CD4-positive, alpha-beta memory T cell (primary cell): ENCODE measurements around the gene CDC42EP5. TPM values are rescaled to one million over a fixed set of nuclear protein-coding genes. Genes with fewer than 3 reads are reported as not detected.

Experiments
- CTCF ChIA-PET: fragments of 350-600 bp; sonication (Branson Sonifier 250); formaldehyde crosslinking; loops from one replicate; lab custom pipeline; 2021; ENCODE audit warnings: inconsistent platforms; ENCODE audit not compliant: partially characterized antibody; lab: Charles Lee
- POLR2A ChIA-PET: fragments of 350-600 bp; sonication (Branson Sonifier 250); formaldehyde crosslinking; loops from one replicate; lab custom pipeline; 2021; ENCODE audit not compliant: partially characterized antibody; lab: Charles Lee
- DNase-seq, 5 donors: peaks; one replicate each; pipeline versions ENCODE4 v3.0.0 to v3.0.0-alpha.2; 2020 to 2022; ENCODE audit warnings: mixed read lengths in 1 of 5
- H3K27ac ChIP-seq: one replicate; pipeline ENCODE4 v1.7.0; 2013; ENCODE audit warnings: low read depth, low read length
- H3K27me3 ChIP-seq: 2 replicates; pipeline ENCODE4 v1.7.0; 2013; ENCODE audit warnings: mild to moderate bottlenecking, low read length, moderate library complexity; ENCODE audit not compliant: insufficient read depth
- H3K36me3 ChIP-seq: 2 replicates; pipeline ENCODE4 v1.7.0; 2013; ENCODE audit warnings: mild to moderate bottlenecking, low read length, moderate library complexity; ENCODE audit not compliant: insufficient read depth
- H3K4me1 ChIP-seq: 2 replicates; pipeline ENCODE4 v1.7.0; 2013; ENCODE audit warnings: mild to moderate bottlenecking, low read length, moderate library complexity; ENCODE audit not compliant: insufficient read depth
- H3K4me3 ChIP-seq, 2 donors: one replicate each; pipeline ENCODE4 v1.7.0; 2013; ENCODE audit warnings: low read length in 2 of 2, mild to moderate bottlenecking in 1 of 2
- H3K9me3 ChIP-seq, 2 donors: one replicate each; pipeline ENCODE4 v1.7.0; 2013; ENCODE audit warnings: low read length in 2 of 2, control low read depth in 1 of 2; ENCODE audit not compliant: control insufficient read depth in 1 of 2
- H3K27ac Mint-ChIP-seq, 7 donors: one replicate each; pipeline ENCODE4 v1.8.0; 2020 to 2021; ENCODE audit warnings: mixed read lengths in 7 of 7, mild to moderate bottlenecking in 6 of 7, inconsistent platforms in 3 of 7, moderate library complexity in 3 of 7
- H3K27me3 Mint-ChIP-seq, 2 donors: one replicate each; pipeline ENCODE4 v1.8.0; 2020 to 2021; ENCODE audit warnings: mixed read lengths in 2 of 2
- H3K36me3 Mint-ChIP-seq, 2 donors: one replicate each; pipeline ENCODE4 v1.8.0; 2020 to 2021; ENCODE audit warnings: mixed read lengths in 2 of 2, inconsistent platforms in 1 of 2, mild to moderate bottlenecking in 1 of 2
- H3K4me1 Mint-ChIP-seq, 4 donors: one replicate each; pipeline ENCODE4 v1.8.0; 2020 to 2021; ENCODE audit warnings: mixed read lengths in 4 of 4, mild to moderate bottlenecking in 1 of 4
- H3K4me3 Mint-ChIP-seq, 8 donors: one replicate each; pipeline ENCODE4 v1.8.0; 2020 to 2021; ENCODE audit warnings: mixed read lengths in 8 of 8, mild to moderate bottlenecking in 7 of 8, moderate library complexity in 6 of 8, inconsistent platforms in 3 of 8
- H3K9me3 Mint-ChIP-seq, 8 donors: one replicate each; pipeline ENCODE4 v1.8.0; 2020 to 2021; ENCODE audit warnings: mixed read lengths in 8 of 8, mild to moderate bottlenecking in 5 of 8, inconsistent platforms in 3 of 8, moderate library complexity in 1 of 8
- intact Hi-C: fragments of 100-400 bp; cut with micrococcal nuclease; formaldehyde crosslinking; loops from one replicate; pipeline ENCODE4 v1.15.1; 2023
- polyA plus RNA-seq, 2 donors: library from polyadenylated mRNA; unstranded; fragments of 300-500 nt; fragmentation: Illumina TruSeq; gene quantifications; one replicate each; pipeline ENCODE4 v1.2.3, GENCODE V29; 2021
- total RNA-seq, 2 experiments: library from RNA; stranded (reverse); gene quantifications; one replicate each; pipeline ENCODE4 v1.2.3, GENCODE V29; 2021

Gene CDC42EP5
- total and polyA plus RNA-seq, 4 experiments from 2014 or later = not detected

DNA sequence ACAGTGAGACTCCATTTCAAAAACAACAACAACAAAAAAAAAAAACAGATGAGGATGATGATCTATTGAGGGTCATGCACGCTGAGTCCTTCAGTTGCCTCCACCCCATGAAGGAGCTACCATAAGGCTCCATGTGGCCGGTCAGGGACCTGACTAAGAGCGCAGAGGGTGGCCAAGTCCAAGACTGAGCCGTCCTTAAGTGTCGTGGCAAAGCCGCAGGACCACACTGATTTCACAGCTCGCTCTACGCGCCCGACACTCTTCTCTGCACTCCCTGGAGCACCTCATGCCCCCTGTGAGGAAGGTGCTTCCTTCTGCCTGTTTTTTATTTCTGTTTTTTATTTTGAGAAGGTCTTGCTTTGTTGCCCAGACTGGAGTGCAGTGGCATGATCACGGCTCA lies 45.5 kb downstream of the CDC42EP5 start:
- ChIA-PET POLR2A (no interaction called here), CTCF (no interaction called here)
- Histone ChIP-seq H3K9me3 (no peaks in the 10 kb centered on the region), H3K36me3 (no peaks in the 10 kb centered on the region), H3K4me3 (no peak overlapping the region), H3K27ac (no peak overlapping the region), H3K27me3 (peaks cover 13% of the 10 kb centered on the region), H3K4me1 (peaks cover 13% of the 10 kb centered on the region)
- peaks cover 7 to 32% of the 10 kb centered on the region in 2 donors for H3K27me3 Mint-ChIP-seq
- H3K4me3 Mint-ChIP-seq = no peak overlapping the region
- intact Hi-C loops = no loop called here
- DNase-seq = no peak
- no peaks in the 10 kb centered on the region for H3K9me3 Mint-ChIP-seq
- peaks cover 0 to 7% (median 3%) of the 10 kb centered on the region in 4 donors for H3K4me1 Mint-ChIP-seq
- peak overlapping the region in 1 of 7 donors; percentile 29 for H3K27ac Mint-ChIP-seq
- no peaks in the 10 kb centered on the region for H3K36me3 Mint-ChIP-seq

- no peaks in the 10 kb centered on the region for H3K9me3 Mint-ChIP-seq
- H3K4me1 Mint-ChIP-seq = peaks cover 0 to 6% (median 2%) of the 10 kb centered on the region in 4 donors
- DNase-seq = no peak
- H3K4me3 ChIP-seq = no peak overlapping the region
- peaks cover 7 to 30% of the 10 kb centered on the region in 2 donors for H3K27me3 Mint-ChIP-seq
- H3K27ac ChIP-seq = no peak overlapping the region
- CTCF ChIA-PET = no interaction called here
- H3K4me1 ChIP-seq = peaks cover 13% of the 10 kb centered on the region
- H3K27me3 ChIP-seq = peaks cover 13% of the 10 kb centered on the region
- intact Hi-C loops = no loop called here
- no peaks in the 10 kb centered on the region for H3K36me3 Mint-ChIP-seq
- no peak overlapping the region for H3K4me3 Mint-ChIP-seq
- POLR2A ChIA-PET = no interaction called here
- H3K9me3 ChIP-seq = no peaks in the 10 kb centered on the region
- H3K36me3 ChIP-seq = no peaks in the 10 kb centered on the region
- no peak overlapping the region for H3K27ac Mint-ChIP-seq
Observed at GRCh38 chr19:54426291-54426931, 46.7 kb downstream of the CDC42EP5 start.

- Mint-ChIP-seq H3K27me3 (peaks cover 7 to 30% of the 10 kb centered on the region in 2 donors), H3K27ac (peak overlapping the region in 1 of 7 donors; percentile 17), H3K36me3 (no peaks in the 10 kb centered on the region), H3K4me3 (no peak overlapping the region), H3K9me3 (no peaks in the 10 kb centered on the region), H3K4me1 (no peaks in the 10 kb centered on the region)
- Histone ChIP-seq H3K4me3 (no peak overlapping the region), H3K9me3 (no peaks in the 10 kb centered on the region), H3K4me1 (peaks cover 5% of the 10 kb centered on the region), H3K27me3 (peaks cover 13% of the 10 kb centered on the region), H3K27ac (no peak overlapping the region), H3K36me3 (no peaks in the 10 kb centered on the region)
- ChIA-PET POLR2A (no interaction called here), CTCF (no interaction called here)
- intact Hi-C loops = no loop called here
- no peak for DNase-seq
Observed at GRCh38 chr19:54425382-54425723, 47.7 kb downstream of the CDC42EP5 start.

DNA sequence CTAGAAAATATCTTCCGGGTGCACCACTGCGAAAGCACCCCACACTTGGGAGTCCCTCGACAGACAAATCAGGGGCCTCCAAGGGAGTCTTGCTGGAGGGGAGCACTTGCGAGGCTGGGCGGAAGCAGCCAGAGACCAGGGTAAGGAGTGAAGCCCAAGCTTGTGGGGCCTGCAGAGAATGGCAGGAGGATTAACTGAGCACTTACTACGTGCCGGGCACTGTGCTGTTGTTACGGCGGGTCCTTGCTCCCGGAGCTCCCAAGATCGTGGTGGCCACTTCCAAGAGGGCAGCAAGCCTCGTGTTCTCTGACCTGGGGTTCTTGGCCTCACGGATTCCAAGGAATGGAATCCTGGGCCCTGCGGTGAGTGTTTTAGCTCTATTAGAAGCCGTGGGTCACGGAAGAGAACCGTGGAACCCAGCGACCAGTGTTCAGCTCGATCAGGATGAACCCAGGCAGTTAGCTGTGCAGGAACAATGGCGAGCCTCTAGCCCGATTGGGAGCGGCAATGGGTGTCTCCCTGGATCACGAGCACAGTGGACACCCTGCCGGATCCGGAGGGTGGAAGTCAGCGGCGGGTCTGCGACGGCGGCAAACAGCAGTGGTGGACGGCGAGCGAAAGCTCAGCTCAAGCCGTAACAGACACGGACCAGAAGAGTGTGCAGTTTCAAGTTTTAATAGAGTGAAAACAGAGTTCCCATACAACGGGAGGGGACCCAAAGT lies 48.3 kb downstream of the CDC42EP5 start:
- peaks cover 7 to 31% of the 10 kb centered on the region in 2 donors for H3K27me3 Mint-ChIP-seq
- no peaks in the 10 kb centered on the region for H3K4me1 Mint-ChIP-seq
- POLR2A ChIA-PET = no interaction called here
- H3K36me3 ChIP-seq = no peaks in the 10 kb centered on the region
- peaks cover 13% of the 10 kb centered on the region for H3K27me3 ChIP-seq
- H3K36me3 Mint-ChIP-seq = no peaks in the 10 kb centered on the region
- no peak overlapping the region for H3K4me3 Mint-ChIP-seq
- CTCF ChIA-PET = no interaction called here
- DNase-seq = no peak
- no peaks in the 10 kb centered on the region for H3K9me3 Mint-ChIP-seq
- intact Hi-C loops = no loop called here
- H3K9me3 ChIP-seq = no peaks in the 10 kb centered on the region
- H3K4me3 ChIP-seq = no peak overlapping the region
- no peaks in the 10 kb centered on the region for H3K4me1 ChIP-seq
- H3K27ac Mint-ChIP-seq = no peak overlapping the region
- H3K27ac ChIP-seq = no peak overlapping the region

DNA sequence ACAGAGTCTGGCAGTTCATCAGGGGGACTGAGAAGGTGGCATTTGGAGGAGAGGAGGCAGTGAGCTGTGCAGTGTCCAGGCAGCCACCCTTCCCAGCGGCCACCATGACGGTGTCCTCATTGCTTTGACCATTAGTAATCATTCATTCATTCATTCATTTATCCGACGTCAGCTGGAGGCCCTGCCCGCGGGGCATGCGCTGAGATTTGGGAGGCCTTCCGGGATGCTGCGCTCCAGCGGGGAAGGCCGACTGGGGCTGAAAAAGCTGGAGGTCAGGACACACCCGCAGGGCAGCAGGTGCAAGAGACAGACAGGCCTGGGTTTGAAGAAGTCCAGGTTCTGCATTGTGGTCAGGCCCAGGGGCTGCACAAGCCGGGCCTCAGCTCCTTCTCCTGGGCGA lies 48.9 kb downstream of the CDC42EP5 start:
- CTCF ChIA-PET = no interaction called here

DNA sequence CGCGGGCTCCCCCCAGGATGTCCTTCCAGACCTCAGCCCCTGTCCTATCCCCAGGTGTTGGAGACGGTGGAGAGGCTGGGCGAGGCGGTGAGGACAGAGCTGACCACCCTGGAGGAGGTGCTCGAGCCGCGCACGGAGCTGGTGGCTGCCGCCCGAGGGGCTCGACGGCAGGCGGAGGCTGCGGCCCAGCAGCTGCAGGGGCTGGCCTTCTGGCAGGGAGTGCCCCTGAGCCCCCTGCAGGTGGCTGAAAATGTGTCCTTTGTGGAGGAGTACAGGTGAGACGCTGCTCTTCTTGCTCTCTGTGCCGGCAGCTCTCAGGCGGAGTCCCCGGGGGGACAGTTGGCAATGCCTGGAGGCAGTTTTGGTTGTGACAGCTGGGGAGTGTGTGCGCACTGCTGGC lies 51.0 kb downstream of the CDC42EP5 start:
- H3K4me1 ChIP-seq = peaks cover 12% of the 10 kb centered on the region
- Mint-ChIP-seq H3K27ac (no peak overlapping the region), H3K36me3 (no peaks in the 10 kb centered on the region), H3K27me3 (peaks cover 20 to 44% of the 10 kb centered on the region in 2 donors), H3K4me3 (no peak overlapping the region), H3K9me3 (peaks cover 0 to 3% (median 0%) of the 10 kb centered on the region in 8 donors), H3K4me1 (peaks cover 7 to 18% (median 10%) of the 10 kb centered on the region in 4 donors)
- H3K9me3 ChIP-seq = no peaks in the 10 kb centered on the region
- ChIA-PET CTCF (no interaction called here), POLR2A (no interaction called here)
- no peaks in the 10 kb centered on the region for H3K36me3 ChIP-seq
- intact Hi-C loops = no loop called here
- H3K4me3 ChIP-seq = no peak overlapping the region
- no peak overlapping the region for H3K27ac ChIP-seq
- H3K27me3 ChIP-seq = peaks cover 7% of the 10 kb centered on the region
- no peak for DNase-seq

More for the DNA sequence above, 48.9 kb downstream of the CDC42EP5 start:
- Histone ChIP-seq H3K4me3 (no peak overlapping the region), H3K27ac (no peak overlapping the region), H3K4me1 (no peaks in the 10 kb centered on the region), H3K36me3 (no peaks in the 10 kb centered on the region), H3K27me3 (peaks cover 13% of the 10 kb centered on the region), H3K9me3 (no peaks in the 10 kb centered on the region)
- POLR2A ChIA-PET = no interaction called here
- Mint-ChIP-seq H3K36me3 (no peaks in the 10 kb centered on the region), H3K27me3 (peaks cover 10 to 34% of the 10 kb centered on the region in 2 donors), H3K4me3 (no peak overlapping the region), H3K27ac (no peak overlapping the region), H3K9me3 (no peaks in the 10 kb centered on the region), H3K4me1 (peaks cover 0 to 4% (median 0%) of the 10 kb centered on the region in 4 donors)
- DNase-seq = no peak
- intact Hi-C loops = no loop called here

GRCh38 chr19:54421521-54421920 lies 51.6 kb downstream of the CDC42EP5 start:
- Mint-ChIP-seq H3K4me1 (peaks cover 10 to 21% (median 11%) of the 10 kb centered on the region in 4 donors), H3K9me3 (peaks cover 0 to 5% (median 0%) of the 10 kb centered on the region in 8 donors), H3K27ac (peak overlapping the region in 1 of 7 donors; percentile 45), H3K4me3 (no peak overlapping the region), H3K36me3 (no peaks in the 10 kb centered on the region), H3K27me3 (peaks cover 19 to 43% of the 10 kb centered on the region in 2 donors)
- no peaks in the 10 kb centered on the region for H3K9me3 ChIP-seq
- H3K36me3 ChIP-seq = no peaks in the 10 kb centered on the region
- ChIA-PET POLR2A (no interaction called here), CTCF (no interaction called here)
- intact Hi-C loops = no loop called here
- no peak overlapping the region for H3K4me3 ChIP-seq
- DNase-seq = no peak
- H3K4me1 ChIP-seq = peaks cover 12% of the 10 kb centered on the region
- H3K27ac ChIP-seq = no peak overlapping the region
- peaks cover 6% of the 10 kb centered on the region for H3K27me3 ChIP-seq
